T-cell (primary cell): ENCODE measurements around the gene HLA-DPB1. TPM values are rescaled to one million over a fixed set of nuclear protein-coding genes. Genes with fewer than 3 reads are reported as not detected.

Experiments used
- ATAC-seq, 4 experiments: fragments of 200-7000 bp in 3 of 4; fragments of 150-1000 bp in 1 of 4; cut with Tn5 transposase; replicated peaks in 1 of 4; 1 replicate in 3 of 4; 2 replicates in 1 of 4; pipeline ENCODE4 v1.10.0; 2021; ENCODE audit warnings: moderate library complexity in 3 of 4, mild to moderate bottlenecking in 2 of 4, moderate number of reproducible peaks in 1 of 4
- CTCF ChIA-PET, 2 donors: fragments of 300-600 bp; sonication (Branson Sonifier 250); formaldehyde crosslinking; loops; one replicate each; lab custom pipeline; 2022; ENCODE audit warnings: antibody characterized with exemption in 2 of 2; lab: Charles Lee
- POLR2A ChIA-PET, 2 donors: fragments of 300-600 bp; sonication (Branson Sonifier 250); formaldehyde crosslinking; loops; one replicate each; lab custom pipeline; 2022; ENCODE audit warnings: antibody characterized with exemption in 2 of 2; lab: Charles Lee
- DNase-seq, 35 experiments: peaks; one replicate each; pipeline versions ENCODE4 v3.0.0 to v3.0.0-alpha.2; 2013 to 2023
- H3K27ac ChIP-seq: one replicate; pipeline ENCODE4 v1.5.1; 2013; ENCODE audit warnings: low read length
- H3K27me3 ChIP-seq, 2 experiments: replicated peaks in 1 of 2; 1 replicate in 1 of 2; 2 replicates in 1 of 2; pipeline versions ENCODE4 v1.6.1 to v1.7.0; 2013; ENCODE audit warnings: low read length in 1 of 2, mixed read lengths in 1 of 2; ENCODE audit not compliant: control insufficient read depth in 2 of 2, insufficient read depth in 2 of 2; ENCODE audit errors: extremely low read depth in 1 of 2
- H3K36me3 ChIP-seq, 2 donors: 1 replicate in 1 of 2; 2 replicates in 1 of 2; pipeline versions ENCODE4 v1.6.1 to v1.7.0; 2013; ENCODE audit warnings: low read length in 1 of 2; ENCODE audit not compliant: control insufficient read depth in 2 of 2, insufficient read depth in 1 of 2; ENCODE audit errors: extremely low read depth in 1 of 2
- H3K4me1 ChIP-seq, 2 experiments: 1 replicate in 1 of 2; 2 replicates in 1 of 2; pipeline versions ENCODE4 v1.6.1 to v1.7.0; 2013; ENCODE audit warnings: low read length in 2 of 2, mixed read lengths in 1 of 2; ENCODE audit not compliant: insufficient read depth in 2 of 2, control insufficient read depth in 1 of 2; ENCODE audit errors: extremely low read depth in 1 of 2
- H3K4me3 ChIP-seq, 2 donors: 1 replicate in 1 of 2; 2 replicates in 1 of 2; pipeline versions ENCODE4 v1.5.1 to v1.7.0; 2013; ENCODE audit warnings: mild to moderate bottlenecking in 2 of 2, low read length in 1 of 2, moderate library complexity in 1 of 2; ENCODE audit not compliant: control insufficient read depth in 1 of 2; ENCODE audit errors: extremely low read depth in 1 of 2
- H3K9me3 ChIP-seq: 2 replicates; pipeline ENCODE4 v1.7.0; 2013
- H3K27ac Mint-ChIP-seq, 2 donors: one replicate each; pipeline ENCODE4 v1.8.0; 2020 to 2021; ENCODE audit warnings: mild to moderate bottlenecking in 2 of 2, mixed read lengths in 2 of 2
- H3K27me3 Mint-ChIP-seq, 2 donors: one replicate each; pipeline ENCODE4 v1.8.0; 2021 to 2022; ENCODE audit warnings: mixed read lengths in 2 of 2
- H3K36me3 Mint-ChIP-seq: one replicate; pipeline ENCODE4 v1.8.0; 2021; ENCODE audit warnings: mixed read lengths
- H3K4me1 Mint-ChIP-seq, 3 donors: one replicate each; pipeline ENCODE4 v1.8.0; 2020 to 2022; ENCODE audit warnings: mixed read lengths in 3 of 3, mild to moderate bottlenecking in 1 of 3
- H3K4me3 Mint-ChIP-seq, 3 donors: one replicate each; pipeline ENCODE4 v1.8.0; 2020 to 2022; ENCODE audit warnings: mild to moderate bottlenecking in 3 of 3, mixed read lengths in 3 of 3, moderate library complexity in 3 of 3
- H3K9me3 Mint-ChIP-seq, 3 donors: one replicate each; pipeline ENCODE4 v1.8.0; 2020 to 2022; ENCODE audit warnings: mixed read lengths in 3 of 3
- WGBS: methylation state at CpG from one replicate; pipeline ENCODE4 v1.1.5; 2013; ENCODE audit warnings: missing lambda C conversion rate; ENCODE audit not compliant: insufficient coverage; 5-methylcytosine and 5-hydroxymethylcytosine counted together
- total RNA-seq, 35 experiments: library from RNA in 6 of 35; stranded (reverse) in 6 of 35; fragments of 120-200 nt in 1 of 35; gene quantifications; one replicate each; pipeline versions ENCODE4 v1.2.1 to v1.2.4 and lab custom pipeline; 2013 to 2026

Gene HLA-DPB1
- total RNA-seq, 5 donors from 2014 or later (not counting 1 experiment from before 2014, with no cell fraction given), result 41.2 to 78.9 (median 58.4) TPM

GRCh38 chr6:33036535-33036934 lies 39.3 kb upstream of the HLA-DPB1 start:
- ChIA-PET CTCF (no interaction called here), POLR2A (no interaction called here)
- H3K27ac ChIP-seq, result no peak overlapping the region
- H3K4me1 ChIP-seq, result no peaks in the 10 kb centered on the region
- ATAC-seq, result no peak
- Mint-ChIP-seq H3K27ac (no peak overlapping the region), H3K27me3 (peaks cover 9 to 22% of the 10 kb centered on the region in 2 donors), H3K36me3 (peaks cover 3% of the 10 kb centered on the region), H3K9me3 (peaks cover 0 to 20% (median 6%) of the 10 kb centered on the region in 3 donors), H3K4me1 (no peaks in the 10 kb centered on the region), H3K4me3 (no peak overlapping the region)
- no peak overlapping the region for H3K4me3 ChIP-seq
- H3K36me3 ChIP-seq, result no peaks in the 10 kb centered on the region
- DNase-seq, result no peak
- 75% methylated on average over 1 of the region's 1 CpG for WGBS
- peaks cover 0 to 7% of the 10 kb centered on the region in 2 experiments for H3K27me3 ChIP-seq
- H3K9me3 ChIP-seq, result no peaks in the 10 kb centered on the region

- Histone ChIP-seq H3K9me3 (no peaks in the 10 kb centered on the region), H3K4me1 (no peaks in the 10 kb centered on the region), H3K36me3 (no peaks in the 10 kb centered on the region), H3K27me3 (peaks cover 0 to 3% of the 10 kb centered on the region in 2 experiments), H3K4me3 (no peak overlapping the region), H3K27ac (no peak overlapping the region)
- no CpG with 5 or more reads among the region's 2 CpGs for WGBS
- H3K27me3 Mint-ChIP-seq, result peaks cover 12 to 22% of the 10 kb centered on the region in 2 donors
- no peak overlapping the region for H3K4me3 Mint-ChIP-seq
- DNase-seq (no peak), ATAC-seq (no peak)
- ChIA-PET POLR2A (no interaction called here), CTCF (no interaction called here)
- H3K36me3 Mint-ChIP-seq, result no peaks in the 10 kb centered on the region
- peaks cover 0 to 12% (median 6%) of the 10 kb centered on the region in 3 donors for H3K9me3 Mint-ChIP-seq
- no peaks in the 10 kb centered on the region for H3K4me1 Mint-ChIP-seq
- no peak overlapping the region for H3K27ac Mint-ChIP-seq
Observed at GRCh38 chr6:33040157-33040556, 35.6 kb upstream of the HLA-DPB1 start.

- H3K36me3 ChIP-seq, result no peaks in the 10 kb centered on the region
- Mint-ChIP-seq H3K4me1 (peaks cover 0 to 2% (median 0%) of the 10 kb centered on the region in 3 donors), H3K36me3 (no peaks in the 10 kb centered on the region), H3K27ac (no peak overlapping the region), H3K27me3 (peaks cover 39 to 49% of the 10 kb centered on the region in 2 donors), H3K4me3 (no peak overlapping the region), H3K9me3 (no peaks in the 10 kb centered on the region)
- DNase-seq, result no peak
- no peak overlapping the region for H3K27ac ChIP-seq
- no peaks in the 10 kb centered on the region for H3K4me1 ChIP-seq
- ChIA-PET CTCF (interaction anchor here in 1 of 2 donors (0.6 kb wide), 1 partner anchor 279 kb away, joined by 4 read pairs; no protein-coding TSS in a partner anchor), POLR2A (interaction anchor here in 1 of 2 donors (0.6 kb wide), 1 partner anchor 180 kb away, joined by 3 read pairs; no protein-coding TSS in a partner anchor)
- WGBS, result 37% methylated on average over 2 of the region's 9 CpGs
- no peaks in the 10 kb centered on the region for H3K9me3 ChIP-seq
- H3K4me3 ChIP-seq, result no peak overlapping the region
- ATAC-seq, result no peak
- H3K27me3 ChIP-seq, result peaks cover 0 to 8% of the 10 kb centered on the region in 2 experiments
Observed at GRCh38 chr6:33049323-33050013, 26.3 kb upstream of the HLA-DPB1 start.

GRCh38 chr6:33050014-33050810 lies 25.6 kb upstream of the HLA-DPB1 start:
- Mint-ChIP-seq H3K27ac (no peak overlapping the region), H3K27me3 (peaks cover 37 to 47% of the 10 kb centered on the region in 2 donors), H3K9me3 (no peaks in the 10 kb centered on the region), H3K36me3 (no peaks in the 10 kb centered on the region), H3K4me1 (peaks cover 0 to 2% (median 0%) of the 10 kb centered on the region in 3 donors), H3K4me3 (no peak overlapping the region)
- ATAC-seq (no peak), DNase-seq (no peak)
- H3K4me3 ChIP-seq, result no peak overlapping the region
- ChIA-PET CTCF (interaction anchor here in 1 of 2 donors (0.6 kb wide), 1 partner anchor 279 kb away, joined by 4 read pairs; no protein-coding TSS in a partner anchor), POLR2A (no interaction called here)
- WGBS, result no CpG with 5 or more reads among the region's 6 CpGs
- no peak overlapping the region for H3K27ac ChIP-seq
- H3K27me3 ChIP-seq, result peaks cover 0 to 8% of the 10 kb centered on the region in 2 experiments
- no peaks in the 10 kb centered on the region for H3K9me3 ChIP-seq
- H3K4me1 ChIP-seq, result no peaks in the 10 kb centered on the region
- no peaks in the 10 kb centered on the region for H3K36me3 ChIP-seq

- Histone ChIP-seq H3K27me3 (peaks cover 0 to 5% of the 10 kb centered on the region in 2 experiments), H3K36me3 (no peaks in the 10 kb centered on the region), H3K27ac (no peak overlapping the region), H3K4me1 (no peaks in the 10 kb centered on the region), H3K4me3 (no peak overlapping the region), H3K9me3 (no peaks in the 10 kb centered on the region)
- no peak overlapping the region for H3K27ac Mint-ChIP-seq
- no peak overlapping the region for H3K4me3 Mint-ChIP-seq
- H3K36me3 Mint-ChIP-seq, result no peaks in the 10 kb centered on the region
- POLR2A ChIA-PET, result no interaction called here
- peaks cover 32 to 35% of the 10 kb centered on the region in 2 donors for H3K27me3 Mint-ChIP-seq
- peaks cover 0 to 2% (median 0%) of the 10 kb centered on the region in 3 donors for H3K4me1 Mint-ChIP-seq
- H3K9me3 Mint-ChIP-seq, result no peaks in the 10 kb centered on the region
- DNase-seq, result no peak
- CTCF ChIA-PET, result interaction anchor here in 1 of 2 donors (0.7 kb wide), 1 partner anchor 1081 kb away, joined by 3 read pairs; the partner anchor contains the start of gene DXO
- ATAC-seq, result no peak
Observed at GRCh38 chr6:33052627-33053026, 23.2 kb upstream of the HLA-DPB1 start.

GRCh38 chr6:33053230-33053629 lies 22.6 kb upstream of the HLA-DPB1 start:
- DNase-seq (no peak), ATAC-seq (no peak)
- H3K4me3 Mint-ChIP-seq, result no peak overlapping the region
- Histone ChIP-seq H3K9me3 (no peaks in the 10 kb centered on the region), H3K4me3 (no peak overlapping the region), H3K27me3 (peaks cover 0 to 5% of the 10 kb centered on the region in 2 experiments), H3K36me3 (no peaks in the 10 kb centered on the region), H3K4me1 (no peaks in the 10 kb centered on the region), H3K27ac (no peak overlapping the region)
- no peaks in the 10 kb centered on the region for H3K9me3 Mint-ChIP-seq
- 100% methylated on average over 1 of the region's 4 CpGs for WGBS
- H3K27ac Mint-ChIP-seq, result no peak overlapping the region
- ChIA-PET CTCF (no interaction called here), POLR2A (no interaction called here)
- peaks cover 26 to 31% of the 10 kb centered on the region in 2 donors for H3K27me3 Mint-ChIP-seq
- peaks cover 0 to 2% (median 0%) of the 10 kb centered on the region in 3 donors for H3K4me1 Mint-ChIP-seq
- H3K36me3 Mint-ChIP-seq, result no peaks in the 10 kb centered on the region
